Activated CD8-positive, alpha-beta memory T cell treated with anti-CD3 and anti-CD28 coated beads, Interleukin-2, amount 50 U/mL, for 48 hours (primary cell): ENCODE data around the gene CD36.
"Not testable (repeated sequence)": the region's sequence is repeated elsewhere in the genome, so short reads cannot be mapped to it uniquely, and the experiment has no call there.

Experiments used
- DNase-seq: peaks from one replicate; pipeline ENCODE4 v3.0.0-alpha.2; 2020

The CD36 gene

DNA sequence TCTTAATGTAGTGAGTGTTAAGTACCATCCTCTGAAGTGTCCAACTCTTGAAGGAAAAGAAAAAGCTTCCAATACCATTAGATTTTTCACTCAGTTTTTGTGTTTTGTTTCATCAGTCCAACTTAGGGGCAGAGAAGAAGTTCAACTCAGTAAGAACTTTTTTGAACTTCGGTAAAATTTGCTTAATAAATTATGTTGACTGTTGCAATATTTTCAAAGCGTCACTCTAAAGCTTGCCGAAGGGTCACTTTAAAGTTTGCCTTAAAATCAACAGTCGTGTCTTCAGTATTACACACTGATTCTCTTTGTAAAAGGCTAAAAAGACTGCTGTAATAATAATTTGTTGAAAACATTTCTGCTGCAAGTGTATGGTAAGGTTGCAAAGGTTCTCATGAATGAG lies 17.6 kb downstream of the CD36 start:
- DNase-seq: no peak

DNA sequence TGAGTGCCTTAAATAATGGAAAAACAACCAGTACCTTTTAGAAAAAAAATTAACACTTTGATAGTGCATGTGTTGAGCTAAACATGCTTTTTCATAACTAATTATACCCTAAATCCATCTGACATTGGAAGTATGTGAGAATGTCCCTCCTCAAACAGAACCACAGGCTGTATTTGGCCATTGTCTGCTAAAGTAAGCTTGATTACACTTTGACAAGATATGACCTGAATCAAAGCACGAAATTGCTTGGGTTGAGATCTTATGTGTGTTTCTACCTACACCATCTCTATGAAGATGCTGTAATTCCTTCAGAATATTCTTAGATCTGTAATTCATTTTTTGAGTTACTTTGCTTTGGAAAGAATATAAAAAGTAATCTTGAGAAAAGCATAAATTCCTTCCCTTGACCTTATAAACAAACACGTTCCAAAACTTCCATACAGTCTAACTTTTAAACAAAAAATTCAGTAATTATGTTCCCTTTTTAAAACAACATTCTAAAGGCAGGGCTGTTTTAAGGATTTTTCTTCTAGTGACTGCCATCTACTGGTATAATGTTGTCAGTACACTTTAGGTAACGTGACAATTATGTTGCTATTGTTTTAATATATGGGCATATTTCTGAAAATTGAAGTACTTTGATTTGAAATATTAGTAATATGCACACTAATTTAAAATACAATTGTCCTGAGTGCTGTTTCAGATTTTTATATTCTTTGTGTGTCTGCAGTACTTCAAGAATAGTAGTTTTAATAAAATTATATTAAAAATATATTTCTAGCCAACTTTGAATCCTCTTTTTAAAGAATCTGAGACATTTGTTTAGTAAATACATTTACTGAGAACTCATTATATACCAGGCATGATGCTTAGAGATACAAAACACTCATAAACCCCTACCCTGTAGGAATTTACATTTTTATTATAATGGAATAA lies 20.9 kb downstream of the CD36 start:
- no peak for DNase-seq

DNA sequence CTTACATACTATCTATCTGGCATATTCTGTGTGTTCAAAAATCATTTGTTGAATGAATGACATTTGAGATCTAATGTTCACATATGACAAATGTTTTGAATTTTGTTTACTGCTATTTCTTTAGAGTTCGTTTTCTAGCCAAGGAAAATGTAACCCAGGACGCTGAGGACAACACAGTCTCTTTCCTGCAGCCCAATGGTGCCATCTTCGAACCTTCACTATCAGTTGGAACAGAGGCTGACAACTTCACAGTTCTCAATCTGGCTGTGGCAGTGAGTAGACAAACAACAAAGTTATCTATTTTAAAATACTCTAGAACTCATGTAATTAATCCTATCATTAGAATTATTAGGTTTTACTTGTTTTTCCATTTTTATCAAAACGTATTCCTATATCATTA lies 22.5 kb downstream of the CD36 start:
- DNase-seq: no peak

DNA sequence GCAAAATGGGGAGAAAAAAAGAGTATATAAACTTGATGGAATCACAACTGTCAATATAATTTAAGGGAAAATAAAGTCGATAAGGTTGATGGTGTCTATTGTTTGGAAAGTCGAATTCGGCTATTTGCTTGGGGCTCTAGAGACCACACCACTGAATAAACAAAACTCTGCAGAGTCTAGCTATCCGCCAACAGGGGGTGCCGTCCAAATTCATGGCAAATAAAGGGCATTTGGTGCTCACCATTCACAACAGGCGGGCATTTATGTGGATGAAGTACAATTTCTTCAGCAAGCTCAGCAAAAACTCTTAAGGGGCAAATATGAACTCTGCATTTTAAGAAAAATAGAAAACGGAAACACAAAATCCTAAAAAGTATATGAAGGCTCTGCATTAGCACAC lies 23.3 kb downstream of the CD36 start:
- DNase-seq: no peak

DNA sequence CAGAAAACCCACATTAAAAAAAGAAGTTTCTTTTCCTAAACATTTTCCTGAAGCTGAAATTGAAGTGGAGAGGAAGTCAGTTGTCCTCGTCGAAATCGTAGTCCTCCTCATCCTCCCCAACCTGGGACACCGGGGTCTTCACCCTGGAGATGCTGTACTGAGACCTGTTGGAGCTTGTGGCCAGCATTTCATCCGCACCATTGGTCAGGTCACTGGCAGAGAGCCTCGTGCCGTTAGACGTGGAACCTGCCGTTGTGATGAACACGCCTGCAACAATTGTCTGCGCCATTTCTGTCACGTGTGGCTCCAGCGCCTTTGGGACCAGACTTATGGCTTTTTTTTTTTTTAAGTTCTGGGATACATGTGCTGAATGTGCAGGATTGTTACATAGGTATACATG lies 23.8 kb downstream of the CD36 start:
- no peak for DNase-seq

DNA sequence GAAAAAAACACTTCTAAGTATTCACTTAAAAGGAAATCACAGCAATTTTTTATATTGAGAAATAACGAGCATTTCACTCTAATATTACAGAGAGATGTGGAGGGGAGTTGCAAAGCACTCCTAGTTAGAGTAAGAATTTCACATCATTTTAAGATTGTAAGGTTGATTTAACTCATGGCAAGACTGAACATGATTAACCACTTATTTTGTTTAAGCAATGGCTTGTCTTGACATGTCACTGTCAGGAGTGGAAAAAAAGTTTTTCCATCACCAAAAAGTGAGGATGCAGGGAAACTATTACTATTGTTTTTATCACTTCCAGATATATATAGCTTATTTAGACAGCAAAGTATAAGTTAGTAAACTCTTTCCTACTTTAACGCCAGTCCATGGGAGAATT lies 27.1 kb downstream of the CD36 start:
- DNase-seq: no peak

DNA sequence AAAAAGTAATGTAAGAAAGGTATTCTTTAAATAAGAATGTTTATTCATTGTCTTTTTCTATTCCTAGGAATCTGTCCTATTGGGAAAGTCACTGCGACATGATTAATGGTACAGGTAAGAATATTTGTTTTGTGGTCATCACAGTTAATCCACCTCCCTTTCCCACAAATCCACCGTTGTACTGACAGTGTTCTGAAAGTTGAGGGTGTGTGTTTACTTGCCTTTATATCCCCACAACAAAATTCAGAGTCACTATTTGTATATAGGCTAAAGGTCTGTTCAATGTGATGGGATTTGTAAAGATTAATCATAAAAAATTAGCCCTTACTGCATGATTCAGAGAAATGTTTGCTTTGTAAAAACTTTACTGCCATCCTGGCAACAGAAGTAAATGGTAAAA lies 27.9 kb downstream of the CD36 start:
- DNase-seq: no peak

DNA sequence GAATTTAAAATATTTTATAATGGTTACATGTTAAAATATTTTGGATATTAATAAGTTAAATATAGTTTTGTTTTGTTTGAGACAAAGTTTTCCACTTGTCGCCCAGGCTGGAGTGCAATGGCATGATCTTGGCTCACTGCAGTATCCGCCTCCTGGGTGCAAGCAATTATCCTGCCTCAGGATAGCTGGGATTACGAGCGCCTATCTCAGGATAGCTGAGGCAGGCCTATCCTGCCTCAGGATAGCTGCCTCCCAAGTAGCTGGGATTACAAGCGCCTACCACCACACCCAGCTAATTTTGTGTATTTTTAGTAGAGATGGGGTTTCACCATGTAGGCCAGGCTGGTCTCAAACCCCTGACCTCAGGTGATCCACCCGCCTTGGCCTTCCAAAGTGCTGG lies 30.9 kb downstream of the CD36 start:
- not testable (repeated sequence) for DNase-seq

DNA sequence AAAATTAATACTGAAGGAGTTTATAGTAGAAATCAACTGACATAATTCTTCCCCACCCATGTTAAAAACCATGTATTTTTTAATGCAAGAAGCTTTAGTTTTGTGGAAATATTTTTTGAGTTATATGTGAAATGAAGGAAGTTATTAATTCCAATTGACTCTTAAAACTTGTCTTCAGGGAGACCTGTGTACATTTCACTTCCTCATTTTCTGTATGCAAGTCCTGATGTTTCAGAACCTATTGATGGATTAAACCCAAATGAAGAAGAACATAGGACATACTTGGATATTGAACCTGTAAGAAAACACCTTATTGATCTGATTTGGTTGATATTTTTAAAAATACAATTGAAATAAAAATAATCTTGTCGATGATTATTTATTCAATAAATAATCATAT lies 33.3 kb downstream of the CD36 start:
- no peak for DNase-seq

DNA sequence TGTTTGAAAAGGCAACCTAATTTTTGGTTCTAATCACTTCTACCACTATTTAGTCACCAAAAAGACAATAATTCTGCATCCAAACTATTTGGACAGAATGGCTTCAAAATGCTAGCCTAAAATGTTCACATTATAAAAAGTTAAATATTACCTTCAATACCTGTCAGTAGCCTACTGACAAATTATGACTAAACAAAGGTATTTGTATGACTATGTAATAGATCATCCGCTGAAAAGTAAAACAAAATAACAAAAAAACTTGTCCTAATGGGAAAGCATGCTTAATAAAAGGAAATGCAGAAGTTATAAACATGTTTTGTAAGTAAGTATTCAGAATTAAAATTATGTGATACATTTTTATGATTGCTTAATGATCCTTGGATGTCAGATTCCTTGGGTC lies 36.6 kb downstream of the CD36 start:
- no peak for DNase-seq

DNA sequence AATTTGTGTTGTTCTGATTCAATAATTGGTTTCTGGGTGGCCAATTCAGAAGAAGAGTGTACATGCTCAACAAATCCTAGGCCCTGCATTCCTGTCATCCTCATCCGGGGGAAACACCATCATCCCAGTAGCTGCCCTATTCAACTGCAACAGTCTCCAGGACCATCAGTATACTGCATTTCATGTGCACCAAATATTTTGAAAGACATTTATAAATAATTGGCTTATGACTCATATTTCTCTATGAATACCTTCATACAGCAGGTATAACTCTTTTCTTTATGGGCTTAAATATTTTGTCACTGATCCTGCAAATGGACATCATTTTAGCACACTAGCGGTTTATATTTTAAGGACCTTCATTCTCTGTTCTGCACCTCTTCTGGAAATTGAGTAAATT lies 38.0 kb downstream of the CD36 start:
- no peak for DNase-seq

DNA sequence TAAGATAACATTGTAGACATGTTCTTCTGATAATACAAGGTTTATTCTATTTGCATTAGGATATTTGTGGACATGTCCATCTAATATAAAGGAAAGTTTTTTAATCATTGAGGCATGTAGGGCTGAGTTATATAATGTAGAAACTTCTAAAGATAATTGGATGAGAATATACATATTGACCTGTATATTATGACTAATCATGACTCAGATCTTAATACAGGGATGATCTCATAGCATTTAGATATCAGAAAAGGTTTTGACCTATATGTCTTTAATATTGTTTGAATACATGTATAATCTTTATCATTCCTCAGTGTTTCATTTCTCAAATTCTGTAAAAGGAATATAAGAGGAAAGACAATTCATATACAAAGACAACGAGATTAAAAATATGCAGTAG lies 39.2 kb downstream of the CD36 start:
- DNase-seq: no peak

DNA sequence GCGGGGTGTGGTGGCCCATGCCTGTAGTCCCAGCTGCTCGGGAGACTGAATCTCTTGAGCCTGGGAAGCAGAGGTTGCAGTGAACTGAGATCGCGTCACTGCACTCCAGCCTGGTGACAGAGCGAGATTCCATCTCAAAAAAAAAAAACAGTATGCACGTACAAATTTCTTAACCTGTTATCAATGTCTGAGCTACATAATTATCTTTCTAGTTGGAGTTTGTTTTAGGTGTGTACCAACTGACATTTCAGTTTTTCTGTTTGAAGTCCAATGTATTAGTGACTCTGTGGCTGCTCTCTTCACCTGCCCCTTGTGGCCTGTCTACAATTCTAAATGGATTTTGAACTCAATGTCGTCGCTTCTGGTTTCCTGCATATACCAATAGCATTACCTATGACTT lies 40.3 kb downstream of the CD36 start:
- DNase-seq: no peak

DNA sequence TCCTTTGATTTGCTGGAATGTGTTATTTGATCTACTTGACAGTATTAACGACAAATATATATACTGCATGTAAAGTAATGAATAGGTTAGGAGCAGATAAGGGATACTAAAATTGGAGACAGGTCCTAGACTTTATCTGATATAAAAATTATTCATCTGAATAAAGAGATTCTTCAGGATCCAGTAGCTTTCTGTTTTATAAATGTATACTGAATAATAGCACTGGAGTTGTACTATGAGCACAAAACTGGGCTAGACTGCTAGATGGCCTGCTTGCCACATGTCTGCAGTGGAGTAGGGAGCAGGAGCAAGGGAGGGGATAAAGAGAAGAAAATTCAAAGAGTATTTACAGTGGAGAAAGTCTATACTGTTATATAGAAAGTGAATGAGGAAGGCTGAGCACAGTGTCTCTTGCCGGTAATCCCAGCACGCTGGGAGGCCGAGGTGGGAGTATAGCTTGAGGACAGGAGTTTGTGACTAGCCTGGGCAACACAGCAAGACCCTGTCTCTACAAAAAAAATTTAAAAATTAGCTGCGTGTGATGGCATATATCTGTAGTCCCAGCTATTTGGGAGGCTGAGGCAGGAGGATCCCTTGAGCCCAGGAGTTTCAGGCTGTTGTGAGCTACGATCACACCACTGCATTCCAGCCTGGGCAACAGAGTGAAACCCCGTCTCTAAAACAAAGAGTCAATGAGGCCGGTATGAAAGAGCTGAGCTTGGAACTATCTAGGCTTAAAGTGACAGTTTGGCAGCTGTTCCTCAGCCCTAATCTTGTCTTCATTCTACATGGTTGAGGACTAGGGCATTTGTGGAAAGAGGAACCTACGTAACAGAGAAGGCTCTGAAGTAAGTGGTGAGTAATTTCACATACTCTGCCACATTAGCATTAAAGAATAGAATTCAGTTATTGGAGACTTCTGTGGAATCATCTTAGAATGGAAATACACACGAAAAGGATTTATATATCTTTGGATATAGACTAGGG lies 41.8 kb downstream of the CD36 start:
- no peak for DNase-seq

DNA sequence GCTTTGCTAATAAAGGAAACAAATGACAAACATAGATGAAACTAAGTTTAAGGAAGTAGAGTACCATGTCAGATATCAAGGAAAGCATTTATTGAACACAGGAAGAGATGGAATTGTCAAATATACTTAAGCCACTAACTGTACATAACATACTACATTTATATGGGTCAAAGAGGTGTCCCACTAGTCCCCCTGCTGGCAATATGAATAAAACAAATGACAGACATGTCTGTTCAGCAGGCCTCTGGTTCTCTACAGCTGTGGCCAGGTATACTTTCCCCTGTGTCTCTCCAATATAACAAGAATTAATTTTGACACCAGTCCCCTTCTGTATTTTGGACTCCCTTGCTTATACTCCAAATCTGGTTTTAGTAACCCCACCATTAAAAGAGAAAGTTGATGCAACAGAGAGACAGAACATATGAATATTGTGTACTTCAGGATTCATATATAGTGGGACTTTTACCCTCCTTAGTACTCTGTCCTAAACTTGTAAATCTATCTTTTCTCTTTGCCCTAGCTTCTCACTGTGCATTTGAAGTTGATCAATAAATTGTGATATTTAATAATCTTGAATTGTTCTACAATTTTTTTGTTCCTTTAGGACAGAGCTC lies 42.9 kb downstream of the CD36 start:
- no peak for DNase-seq

DNA sequence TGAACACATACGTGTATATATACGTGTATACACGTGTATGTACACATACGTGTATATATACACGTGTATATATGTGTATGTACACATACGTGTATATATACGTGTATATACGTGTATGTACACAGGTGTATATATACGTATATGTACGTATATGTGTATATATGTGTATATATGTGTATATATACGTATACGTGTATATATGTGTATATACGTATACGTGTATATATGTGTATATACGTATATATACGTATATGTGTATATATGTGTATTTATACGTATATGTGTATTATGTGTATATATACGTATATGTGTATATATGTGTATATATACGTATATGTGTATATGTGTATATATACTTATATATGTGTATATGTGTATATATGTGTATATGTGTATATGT lies 44.3 kb downstream of the CD36 start:
- DNase-seq: no peak

DNA sequence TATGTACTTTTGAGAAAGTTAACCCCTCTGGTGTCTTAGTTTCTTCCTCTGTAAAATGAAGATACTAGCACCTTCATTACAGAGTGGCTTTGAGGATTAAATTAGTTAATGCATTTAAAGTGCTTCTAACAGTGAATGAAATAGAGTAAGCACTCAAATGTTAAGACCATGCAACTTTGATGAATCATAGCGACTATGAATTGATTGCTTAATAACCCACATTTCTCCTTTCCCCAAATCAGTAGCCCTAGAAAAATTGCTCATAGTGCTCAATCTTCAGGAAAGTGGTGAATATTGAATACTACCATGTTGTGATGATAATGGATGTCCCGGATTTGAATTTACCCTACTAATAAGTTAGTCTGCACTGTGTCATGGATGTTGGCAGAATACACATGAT lies 48.1 kb downstream of the CD36 start:
- no peak for DNase-seq

DNA sequence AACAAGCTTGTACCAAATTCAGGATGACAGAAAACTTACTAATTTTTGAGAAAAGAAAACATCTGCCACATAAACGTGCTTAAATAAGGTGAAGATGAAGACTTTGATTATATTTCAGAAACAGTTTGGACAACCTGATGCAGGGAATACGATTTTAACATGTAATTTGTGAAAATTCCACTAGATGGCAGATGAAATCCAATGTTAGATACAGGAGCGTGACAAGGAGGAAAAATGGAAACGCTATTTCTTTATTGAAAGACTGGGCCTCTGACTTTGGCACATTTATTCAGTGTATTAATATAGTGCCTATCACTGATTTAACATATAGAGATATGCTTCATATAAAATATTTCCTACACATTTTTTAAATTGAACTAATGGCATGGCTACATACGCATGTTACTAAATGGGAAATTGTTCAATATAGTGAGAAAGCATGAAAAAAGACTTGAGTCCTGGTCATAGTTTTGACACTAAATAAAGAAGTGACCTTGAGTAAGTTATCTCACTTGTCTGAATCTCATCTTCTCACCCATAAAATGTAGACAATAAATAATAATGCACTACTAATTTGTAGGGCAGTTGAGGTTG lies 60.7 kb downstream of the CD36 start:
- no peak for DNase-seq

DNA sequence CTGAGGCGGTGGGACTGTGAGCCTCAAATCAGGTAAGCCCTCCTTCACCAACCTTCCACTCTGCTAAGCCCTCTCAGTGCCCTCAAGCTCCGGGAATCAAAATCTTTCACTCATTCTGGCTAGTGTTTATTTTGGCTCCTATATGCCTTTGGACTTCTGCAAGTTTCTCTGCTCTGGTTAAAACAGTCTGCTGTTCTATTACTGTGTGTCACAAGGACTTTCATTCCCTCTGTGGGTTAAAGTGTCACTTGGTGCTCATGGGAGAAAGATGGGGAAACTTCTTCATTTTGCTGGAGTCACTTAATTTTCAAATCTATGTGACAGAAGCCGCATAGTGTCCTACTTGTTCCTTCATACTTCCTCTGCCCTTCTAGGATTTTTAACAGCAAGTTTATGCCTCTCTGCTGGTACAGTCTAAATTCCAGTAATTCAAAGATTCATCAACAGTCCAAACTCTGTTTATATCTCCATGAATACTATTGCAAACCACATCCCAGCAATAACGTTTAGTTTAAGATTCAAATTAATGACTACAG lies 61.3 kb downstream of the CD36 start:
- DNase-seq: no peak

DNA sequence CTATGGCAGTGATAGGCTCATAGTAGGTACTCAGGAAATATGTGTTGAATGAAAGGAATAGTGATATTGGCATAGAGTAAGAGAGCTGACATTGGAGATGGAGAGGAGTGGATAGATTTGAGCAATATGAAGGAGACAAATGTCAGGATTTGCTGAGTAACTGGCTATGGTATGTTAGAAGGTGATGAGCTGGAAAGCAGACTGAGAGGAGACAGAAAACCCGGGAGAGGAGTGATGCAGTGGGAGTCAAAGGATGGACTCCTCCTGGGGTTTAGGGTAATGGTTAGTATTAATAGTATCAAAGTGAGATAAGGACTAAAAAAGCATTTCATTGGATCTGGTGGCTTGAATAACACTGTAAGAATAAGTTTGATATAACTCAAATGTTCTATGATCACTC lies 64.8 kb downstream of the CD36 start:
- no peak for DNase-seq

DNA sequence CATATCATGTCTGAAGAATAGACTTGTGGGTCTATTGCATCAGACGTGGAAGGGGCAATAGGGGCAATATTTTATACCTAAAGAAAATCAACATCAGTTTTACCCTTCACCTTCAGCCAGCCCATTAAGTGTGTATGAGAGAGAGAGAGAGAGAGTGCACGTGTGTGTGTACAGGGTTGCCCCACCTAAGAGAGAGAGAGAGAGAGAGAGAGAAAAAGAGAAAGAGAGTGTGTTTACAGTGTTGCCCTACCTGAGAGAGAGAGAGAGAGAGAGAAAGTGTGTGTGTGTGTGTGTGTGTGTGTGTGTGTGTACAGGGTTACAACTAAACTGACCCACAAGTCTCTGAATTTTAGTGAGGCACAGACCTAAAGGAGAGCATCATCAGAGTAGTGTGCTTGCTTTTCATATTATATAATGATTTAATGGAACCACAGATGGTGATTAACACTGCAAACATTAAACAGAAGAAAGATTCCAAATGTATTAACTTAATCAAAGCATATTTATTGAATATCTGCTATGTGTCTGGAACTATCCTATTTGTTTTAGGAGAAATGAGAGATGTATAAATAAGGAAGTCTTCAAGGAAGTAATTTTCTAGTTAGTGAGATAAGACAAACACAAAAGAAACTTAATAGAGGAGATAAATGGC lies 66.8 kb downstream of the CD36 start:
- no peak for DNase-seq

DNA sequence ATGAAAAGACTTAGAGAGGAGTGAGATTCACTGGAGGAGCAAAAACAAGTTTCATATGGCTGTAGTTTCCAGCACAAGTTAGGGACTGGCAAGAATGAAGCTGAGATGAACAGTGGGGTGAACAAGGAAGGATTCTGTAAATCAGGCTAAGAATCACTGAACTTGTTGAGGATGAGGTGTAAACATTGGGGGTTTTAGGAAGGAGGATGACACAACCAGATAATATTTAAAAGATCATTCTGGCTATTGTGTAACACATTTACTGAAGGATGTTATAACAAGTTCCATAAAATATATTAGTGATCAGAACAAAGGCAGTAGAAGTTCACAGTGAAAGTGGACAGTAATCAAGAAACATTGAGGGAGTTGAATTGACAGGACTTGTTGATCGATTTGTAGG lies 68.9 kb downstream of the CD36 start:
- DNase-seq: no peak
